Endothelial cell of umbilical vein (primary cell): ENCODE results near the gene SLC38A10. TPM values are rescaled to one million over a fixed set of nuclear protein-coding genes. Genes with fewer than 3 reads are reported as not detected.

Experiments used
- BruUV-seq: library from RNA; stranded (reverse); fragments of 400-500 nt; replicated peaks from 2 replicates; lab custom pipeline; 2021; lab: Mats Ljungman, UMichigan
- CTCF ChIA-PET: fragments of 300-600, 350-600 bp; sonication (Branson Sonifier 250); formaldehyde crosslinking; loops from one replicate; lab custom pipeline; 2021; ENCODE audit warnings: antibody characterized with exemption, inconsistent platforms; lab: Charles Lee
- POLR2A ChIA-PET: fragments of 300-600, 350-600 bp; sonication (Branson Sonifier 250); formaldehyde crosslinking; loops from one replicate; lab custom pipeline; 2021; ENCODE audit warnings: antibody characterized with exemption, inconsistent platforms; lab: Charles Lee
- DNase-seq: peaks from one replicate; pipeline ENCODE4 v3.0.0-alpha.2; 2011; ENCODE audit warnings: low read depth, low spot score
- FAIRE-seq: peaks from 2 replicates; lab custom pipeline; 2011; peaks lifted over from hg19 to GRCh38; lab: Jason Lieb, UNC
- H2AFZ ChIP-seq: 2 replicates; pipeline ENCODE4 v1.6.0; 2012; ENCODE audit warnings: low read depth, low read length, control low read depth, inconsistent platforms
- H3K27ac ChIP-seq: 2 replicates; pipeline ENCODE4 v1.5.1; 2011; ENCODE audit warnings: low read depth, mild to moderate bottlenecking, control low read depth, low read length, moderate library complexity; ENCODE audit not compliant: insufficient read depth
- H3K27me3 ChIP-seq, 2 experiments: 2 replicates each; pipeline versions ENCODE4 v1.6.0 to v1.6.1; 2011; ENCODE audit warnings: low read length in 2 of 2, mixed read lengths in 1 of 2; ENCODE audit not compliant: control insufficient read depth in 2 of 2, insufficient read depth in 2 of 2
- H3K36me3 ChIP-seq, 2 experiments: 2 replicates in 1 of 2; 3 replicates in 1 of 2; pipeline ENCODE4 v1.5.1; 2011; ENCODE audit warnings: low read length in 2 of 2, mild to moderate bottlenecking in 1 of 2, moderate library complexity in 1 of 2; ENCODE audit not compliant: control insufficient read depth in 2 of 2, insufficient read depth in 2 of 2; ENCODE audit errors: extremely low read depth in 1 of 2
- H3K4me1 ChIP-seq: 3 replicates; pipeline ENCODE4 v1.5.1; 2011; ENCODE audit warnings: mild to moderate bottlenecking, low read length; ENCODE audit not compliant: control insufficient read depth, insufficient read depth; ENCODE audit errors: extremely low read depth
- H3K4me2 ChIP-seq: 2 replicates; pipeline ENCODE4 v1.6.1; 2011; ENCODE audit warnings: low read length, control low read depth, mixed read lengths; ENCODE audit not compliant: insufficient read depth
- H3K4me3 ChIP-seq, 3 experiments: fragments of 200-600 bp in 1 of 3; sonication (generic), shearing (Covaris generic) in 1 of 3; replicated peaks in 1 of 3; 2 replicates each; pipeline ENCODE4 v1.5.1; 2011 to 2016; ENCODE audit warnings: control low read depth in 3 of 3, low read length in 3 of 3, mild to moderate bottlenecking in 2 of 3, inconsistent platforms in 1 of 3, low read depth in 1 of 3, moderate library complexity in 1 of 3; ENCODE audit not compliant: insufficient read depth in 1 of 3
- H3K79me2 ChIP-seq: 2 replicates; pipeline ENCODE4 v1.6.0; 2012; ENCODE audit warnings: low read length, inconsistent platforms; ENCODE audit not compliant: control insufficient read depth, insufficient read depth
- H3K9ac ChIP-seq: replicated peaks from 2 replicates; pipeline ENCODE3; 2011; ENCODE audit warnings: low read length, control low read depth; ENCODE audit not compliant: insufficient read depth; ENCODE audit errors: extremely low read depth
- H3K9me1 ChIP-seq: replicated peaks from 3 replicates; pipeline ENCODE4 v1.6.0; 2011; ENCODE audit warnings: mild to moderate bottlenecking, low read length; ENCODE audit not compliant: control insufficient read depth, insufficient read depth; ENCODE audit errors: extremely low read depth
- H3K9me3 ChIP-seq: replicated peaks from 2 replicates; pipeline ENCODE4 v1.5.1; 2012; ENCODE audit warnings: low read length, inconsistent platforms; ENCODE audit not compliant: control insufficient read depth, insufficient read depth
- H4K20me1 ChIP-seq: replicated peaks from 2 replicates; pipeline ENCODE3; 2011; ENCODE audit warnings: mild to moderate bottlenecking, low read length; ENCODE audit not compliant: control insufficient read depth, insufficient read depth; ENCODE audit errors: extremely low read depth
- EZH2 ChIP-seq: IDR thresholded peaks from 2 replicates; pipeline ENCODE4 v1.6.1; 2012; ENCODE audit warnings: borderline replicate concordance, low read depth, mild to moderate bottlenecking, moderate library complexity, low read length, inconsistent platforms; ENCODE audit not compliant: severe bottlenecking
- FOS ChIP-seq: IDR thresholded peaks from 2 replicates; pipeline ENCODE4 v1.6.1; 2011; ENCODE audit warnings: mild to moderate bottlenecking, low read length, moderate library complexity, borderline replicate concordance; ENCODE audit not compliant: insufficient read depth
- GATA2 ChIP-seq: IDR thresholded peaks from 2 replicates; pipeline ENCODE4 v1.7.0; 2011; ENCODE audit warnings: low read depth, mild to moderate bottlenecking, moderate library complexity, mixed read lengths, low read length; ENCODE audit not compliant: insufficient read length, insufficient read depth
- JUN ChIP-seq: IDR thresholded peaks from 2 replicates; pipeline ENCODE4 v1.6.1; 2011; ENCODE audit warnings: borderline replicate concordance, low read depth; ENCODE audit not compliant: insufficient read length, insufficient read depth
- MYC ChIP-seq: IDR thresholded peaks from one replicate; pipeline ENCODE4 v1.6.1; 2011; ENCODE audit warnings: mild to moderate bottlenecking, low read depth, low read length
- POLR2A ChIP-seq: IDR thresholded peaks from 2 replicates; pipeline ENCODE4 v1.6.1; 2012; ENCODE audit warnings: low read depth, mild to moderate bottlenecking, control low read depth, low read length
- POLR2AphosphoS5 ChIP-seq: IDR thresholded peaks from 2 replicates; pipeline ENCODE4 v1.6.1; 2012; ENCODE audit warnings: low read depth, mild to moderate bottlenecking, control low read depth, low read length, moderate library complexity; ENCODE audit not compliant: insufficient read depth
- dilution Hi-C: fragments of 300-500 bp; cut with MboI; formaldehyde crosslinking; loops from one replicate; pipeline ENCODE4 v1.15.0; 2019; ENCODE audit warnings: low sequenced_read_pairs; ENCODE audit not compliant: extremely low pct_ligation_motif_present
- intact Hi-C: fragments of 100-400 bp; cut with micrococcal nuclease; formaldehyde crosslinking; loops from one replicate; pipeline ENCODE4 v1.10.0; 2022
- polyA plus RNA-seq, 4 experiments: library from polyadenylated mRNA; depleted of rRNA in 3 of 4; stranded (reverse) in 3 of 4; unstranded in 1 of 4; fragments of >200 nt; gene quantifications; 2 replicates each; pipeline versions ENCODE4 v1.2.1 to v1.2.3, GENCODE V29; 2011 to 2012; ENCODE audit warnings: missing spikeins in 1 of 4
- total RNA-seq: library from RNA; stranded (reverse); gene quantifications from 2 replicates; pipeline ENCODE4 v1.2.3, GENCODE V29; 2021
- TF ChIP-seq, protein P1 (sequence below), 2 donors: IDR thresholded peaks; 1 replicate in 1 of 2; 2 replicates in 1 of 2; pipeline ENCODE4 v1.5.1; 2011; ENCODE audit warnings: low read length in 2 of 2, mild to moderate bottlenecking in 2 of 2, moderate library complexity in 2 of 2, control low read depth in 1 of 2, inconsistent platforms in 1 of 2, low read depth in 1 of 2; ENCODE audit not compliant: insufficient read depth in 1 of 2; ENCODE audit errors: extremely low read depth in 1 of 2
- TF ChIP-seq, protein P2 (sequence below): IDR thresholded peaks from 2 replicates; pipeline ENCODE4 v1.6.1; 2011; ENCODE audit not compliant: insufficient read depth, insufficient read length

Gene SLC38A10
- total and polyA plus RNA-seq, 2 donors (not counting 3 experiments of a cell fraction or from before 2014, with no cell fraction given), result 72.7 to 113 TPM

- Histone ChIP-seq H3K9me3 (no peaks in the 10 kb centered on the region), H3K9ac (no peak overlapping the region), H3K79me2 (no peaks in the 10 kb centered on the region), H3K4me3 (no peak overlapping the region), H3K9me1 (no peaks in the 10 kb centered on the region), H3K4me1 (no peaks in the 10 kb centered on the region), H3K27ac (no peak overlapping the region), H4K20me1 (no peaks in the 10 kb centered on the region), H3K4me2 (no peak overlapping the region), H3K27me3 (no peaks in the 10 kb centered on the region), H2AFZ (no peak overlapping the region), H3K36me3 (no peaks in the 10 kb centered on the region)
- FAIRE-seq (no peak), DNase-seq (no peak)
- ChIA-PET POLR2A (no interaction called here), CTCF (interaction anchor here (0.6 to 4.4 kb wide), 20 partner anchors 10 to 304 kb away, joined by 3 to 91 read pairs (median 4); partner anchors contain the start of genes CEP131, NDUFAF8 and TEPSIN)
- intact Hi-C loops, result loop anchor here (1.0 kb wide), 1 partner anchor 58 kb away; no protein-coding TSS in a partner anchor
- no TSS peak for BruUV-seq
- no peak for TF ChIP-seq JUN
- TF ChIP-seq, protein P1, sequence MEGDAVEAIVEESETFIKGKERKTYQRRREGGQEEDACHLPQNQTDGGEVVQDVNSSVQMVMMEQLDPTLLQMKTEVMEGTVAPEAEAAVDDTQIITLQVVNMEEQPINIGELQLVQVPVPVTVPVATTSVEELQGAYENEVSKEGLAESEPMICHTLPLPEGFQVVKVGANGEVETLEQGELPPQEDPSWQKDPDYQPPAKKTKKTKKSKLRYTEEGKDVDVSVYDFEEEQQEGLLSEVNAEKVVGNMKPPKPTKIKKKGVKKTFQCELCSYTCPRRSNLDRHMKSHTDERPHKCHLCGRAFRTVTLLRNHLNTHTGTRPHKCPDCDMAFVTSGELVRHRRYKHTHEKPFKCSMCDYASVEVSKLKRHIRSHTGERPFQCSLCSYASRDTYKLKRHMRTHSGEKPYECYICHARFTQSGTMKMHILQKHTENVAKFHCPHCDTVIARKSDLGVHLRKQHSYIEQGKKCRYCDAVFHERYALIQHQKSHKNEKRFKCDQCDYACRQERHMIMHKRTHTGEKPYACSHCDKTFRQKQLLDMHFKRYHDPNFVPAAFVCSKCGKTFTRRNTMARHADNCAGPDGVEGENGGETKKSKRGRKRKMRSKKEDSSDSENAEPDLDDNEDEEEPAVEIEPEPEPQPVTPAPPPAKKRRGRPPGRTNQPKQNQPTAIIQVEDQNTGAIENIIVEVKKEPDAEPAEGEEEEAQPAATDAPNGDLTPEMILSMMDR (IDR thresholded peaks at IDR 0.05; ENCODE audit: extremely low read depth in 1 of 2, insufficient read depth in 1 of 2, low read depth in 1 of 2, low read length in 2 of 2), result no peak
- no peak for TF ChIP-seq POLR2A
- TF ChIP-seq, protein P2, sequence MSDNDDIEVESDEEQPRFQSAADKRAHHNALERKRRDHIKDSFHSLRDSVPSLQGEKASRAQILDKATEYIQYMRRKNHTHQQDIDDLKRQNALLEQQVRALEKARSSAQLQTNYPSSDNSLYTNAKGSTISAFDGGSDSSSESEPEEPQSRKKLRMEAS, result no peak
- no peak for TF ChIP-seq FOS
- TF ChIP-seq MYC, result no peak
- no peak for TF ChIP-seq GATA2
- TF ChIP-seq POLR2AphosphoS5, result no peak
- TF ChIP-seq EZH2, result no peak
- dilution Hi-C loops, result no loop called here
These were observed 94.9 kb downstream of the SLC38A10 start for GRCh38 chr17:81200201-81200600.
